HEK293T (cell line): ENCODE results near the gene EDC4.

Experiments
- CTCF ChIA-PET: fragments of 350-600 bp; formaldehyde crosslinking; extraction: SDS; loops from one replicate; lab custom pipeline; 2021; ENCODE audit warnings: antibody characterized with exemption, inconsistent platforms; lab: Yijun Ruan, JAX
- POLR2A ChIA-PET: fragments of 350-600 bp; formaldehyde crosslinking; extraction: SDS; loops from one replicate; lab custom pipeline; 2020; ENCODE audit warnings: antibody characterized with exemption, inconsistent platforms; lab: Yijun Ruan, JAX
- DNase-seq: peaks from one replicate; pipeline ENCODE4 v3.0.0; 2012; ENCODE audit warnings: mixed read lengths; ENCODE audit errors: extremely low spot score
- ARNT ChIP-seq: fragments of 450-650 bp; IDR thresholded peaks from 2 replicates; pipeline ENCODE4 v1.6.1; 2017; ENCODE audit warnings: mild to moderate bottlenecking
- BHLHE40 ChIP-seq: fragments of 450-650 bp; IDR thresholded peaks from 2 replicates; pipeline ENCODE4 v1.6.1; 2016; ENCODE audit warnings: mild to moderate bottlenecking, moderate library complexity, borderline replicate concordance
- CTBP1 ChIP-seq: fragments of 450-650 bp; IDR thresholded peaks from 2 replicates; pipeline ENCODE4 v1.6.1; 2016; ENCODE audit warnings: borderline replicate concordance
- ELF4 ChIP-seq: fragments of 450-650 bp; IDR thresholded peaks from 2 replicates; pipeline ENCODE4 v1.6.1; 2017; ENCODE audit warnings: antibody characterized with exemption
- FOXA1 ChIP-seq: fragments of 450-650 bp; IDR thresholded peaks from 2 replicates; pipeline ENCODE4 v1.6.1; 2016; ENCODE audit warnings: mild to moderate bottlenecking
- FOXK2 ChIP-seq: fragments of 450-650 bp; IDR thresholded peaks from 2 replicates; pipeline ENCODE4 v1.6.1; 2016; ENCODE audit warnings: mild to moderate bottlenecking
- FOXM1 ChIP-seq: fragments of 450-650 bp; IDR thresholded peaks from 2 replicates; pipeline ENCODE4 v1.6.1; 2017; ENCODE audit warnings: mild to moderate bottlenecking, borderline replicate concordance
- HDGF ChIP-seq: fragments of 450-650 bp; IDR thresholded peaks from 2 replicates; pipeline ENCODE4 v1.6.1; 2017; ENCODE audit warnings: antibody characterized with exemption, borderline replicate concordance
- L3MBTL2 ChIP-seq: fragments of 450-650 bp; conservative IDR thresholded peaks from 2 replicates; pipeline ENCODE4 v1.6.1; 2016; ENCODE audit warnings: mild to moderate bottlenecking
- LEF1 ChIP-seq: fragments of 450-650 bp; IDR thresholded peaks from 2 replicates; pipeline ENCODE4 v1.6.1; 2017; ENCODE audit warnings: mild to moderate bottlenecking, borderline replicate concordance
- NFRKB ChIP-seq: fragments of 450-650 bp; IDR thresholded peaks from 2 replicates; pipeline ENCODE4 v1.6.1; 2016; ENCODE audit warnings: mild to moderate bottlenecking, moderate library complexity
- SP1 ChIP-seq: fragments of 450-650 bp; IDR thresholded peaks from 2 replicates; pipeline ENCODE4 v1.6.1; 2017
- SUZ12 ChIP-seq: fragments of 450-650 bp; IDR thresholded peaks from 2 replicates; pipeline ENCODE4 v1.6.1; 2016; ENCODE audit warnings: mild to moderate bottlenecking
- TARDBP ChIP-seq: fragments of 450-650 bp; IDR thresholded peaks from 2 replicates; pipeline ENCODE4 v1.6.1; 2016
- ZNF384 ChIP-seq: fragments of 450-650 bp; IDR thresholded peaks from 2 replicates; pipeline ENCODE4 v1.6.1; 2016
- TF ChIP-seq, protein P1 (sequence below): fragments of 450-650 bp; IDR thresholded peaks from 2 replicates; pipeline ENCODE4 v1.6.1; 2016

The EDC4 gene

GRCh38 chr16:67917140-67917851 lies 44.4 kb downstream of the EDC4 start:
- ChIA-PET CTCF (no interaction called here), POLR2A (no interaction called here)
- no peak for TF ChIP-seq FOXA1
- no peak for DNase-seq

GRCh38 chr16:67917852-67918236 lies 45.0 kb downstream of the EDC4 start:
- ChIA-PET CTCF (no interaction called here), POLR2A (no interaction called here)
- DNase-seq = no peak
- TF ChIP-seq SP1 (no peak), ELF4 (no peak), FOXA1 (no peak), BHLHE40 (no peak), NFRKB (no peak), CTBP1 (no peak), FOXK2 (no peak), ARNT (no peak), HDGF (no peak), ZNF384 (no peak), LEF1 (no peak), L3MBTL2 (no peak), SUZ12 (no peak), FOXM1 (no peak), TARDBP (no peak)
- TF ChIP-seq, protein P1, sequence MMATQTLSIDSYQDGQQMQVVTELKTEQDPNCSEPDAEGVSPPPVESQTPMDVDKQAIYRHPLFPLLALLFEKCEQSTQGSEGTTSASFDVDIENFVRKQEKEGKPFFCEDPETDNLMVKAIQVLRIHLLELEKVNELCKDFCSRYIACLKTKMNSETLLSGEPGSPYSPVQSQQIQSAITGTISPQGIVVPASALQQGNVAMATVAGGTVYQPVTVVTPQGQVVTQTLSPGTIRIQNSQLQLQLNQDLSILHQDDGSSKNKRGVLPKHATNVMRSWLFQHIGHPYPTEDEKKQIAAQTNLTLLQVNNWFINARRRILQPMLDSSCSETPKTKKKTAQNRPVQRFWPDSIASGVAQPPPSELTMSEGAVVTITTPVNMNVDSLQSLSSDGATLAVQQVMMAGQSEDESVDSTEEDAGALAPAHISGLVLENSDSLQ = no peak

- DNase-seq = no peak
- TF ChIP-seq LEF1 = no peak
- no peak for TF ChIP-seq NFRKB
- TF ChIP-seq CTBP1 = no peak
- TF ChIP-seq SUZ12 = no peak
- TF ChIP-seq L3MBTL2 = no peak
- no peak for TF ChIP-seq TARDBP
- no peak for TF ChIP-seq FOXK2
- no peak for TF ChIP-seq ELF4
- CTCF ChIA-PET = interaction anchor here (0.7 to 1.0 kb wide), 2 partner anchors 9 to 36 kb away, joined by 3 to 8 read pairs; no protein-coding TSS in a partner anchor
- POLR2A ChIA-PET = no interaction called here
Observed at GRCh38 chr16:67919622-67920221, 46.9 kb downstream of the EDC4 start.

- CTCF ChIA-PET = no interaction called here
Observed at GRCh38 chr16:67922221-67922620, 49.4 kb downstream of the EDC4 start.

DNA sequence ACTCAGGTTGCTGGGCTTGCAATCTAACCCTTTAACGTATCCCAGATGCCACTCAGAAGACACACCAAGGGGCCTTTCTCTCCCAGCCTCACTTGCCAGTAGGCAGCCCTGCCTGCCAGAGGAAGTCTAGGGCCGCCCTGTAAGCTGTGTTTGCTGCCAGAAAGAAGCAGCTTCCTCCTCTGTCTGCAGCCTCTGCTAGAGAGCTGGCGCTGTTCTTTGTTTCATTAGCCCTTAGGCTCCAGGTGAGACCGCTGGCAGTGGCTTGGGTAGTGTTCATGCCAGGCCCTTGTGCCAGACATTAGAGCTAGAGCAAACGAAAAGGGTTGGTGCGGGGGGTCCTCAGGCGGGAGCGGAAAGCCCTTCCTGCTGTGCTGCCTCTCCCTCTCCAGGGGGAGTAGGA lies 49.9 kb downstream of the EDC4 start:
- TF ChIP-seq SP1 (no peak), ZNF384 (no peak), CTBP1 (no peak), LEF1 (no peak), BHLHE40 (no peak), TARDBP (no peak), L3MBTL2 (no peak), FOXK2 (no peak), SUZ12 (no peak), FOXA1 (no peak), ARNT (no peak), ELF4 (no peak), NFRKB (no peak), FOXM1 (no peak), HDGF (no peak)
- TF ChIP-seq, protein P1 = no peak
- DNase-seq = no peak
- ChIA-PET POLR2A (interaction anchor here (0.6 kb wide), 1 partner anchor 277 kb away, joined by 3 read pairs; no protein-coding TSS in a partner anchor), CTCF (no interaction called here)

More at GRCh38 chr16:67922221-67922620, 49.4 kb downstream of the EDC4 start:
- TF ChIP-seq SP1 = no peak
- no peak for TF ChIP-seq L3MBTL2
- no peak for TF ChIP-seq ZNF384
- TF ChIP-seq ELF4 = no peak
- no peak for TF ChIP-seq CTBP1
- no peak for TF ChIP-seq ARNT
- no peak for TF ChIP-seq FOXK2
- TF ChIP-seq FOXA1 = no peak
- no peak for TF ChIP-seq LEF1
- no peak for TF ChIP-seq NFRKB
- no peak for TF ChIP-seq SUZ12
- no peak for DNase-seq
- POLR2A ChIA-PET = no interaction called here

DNA sequence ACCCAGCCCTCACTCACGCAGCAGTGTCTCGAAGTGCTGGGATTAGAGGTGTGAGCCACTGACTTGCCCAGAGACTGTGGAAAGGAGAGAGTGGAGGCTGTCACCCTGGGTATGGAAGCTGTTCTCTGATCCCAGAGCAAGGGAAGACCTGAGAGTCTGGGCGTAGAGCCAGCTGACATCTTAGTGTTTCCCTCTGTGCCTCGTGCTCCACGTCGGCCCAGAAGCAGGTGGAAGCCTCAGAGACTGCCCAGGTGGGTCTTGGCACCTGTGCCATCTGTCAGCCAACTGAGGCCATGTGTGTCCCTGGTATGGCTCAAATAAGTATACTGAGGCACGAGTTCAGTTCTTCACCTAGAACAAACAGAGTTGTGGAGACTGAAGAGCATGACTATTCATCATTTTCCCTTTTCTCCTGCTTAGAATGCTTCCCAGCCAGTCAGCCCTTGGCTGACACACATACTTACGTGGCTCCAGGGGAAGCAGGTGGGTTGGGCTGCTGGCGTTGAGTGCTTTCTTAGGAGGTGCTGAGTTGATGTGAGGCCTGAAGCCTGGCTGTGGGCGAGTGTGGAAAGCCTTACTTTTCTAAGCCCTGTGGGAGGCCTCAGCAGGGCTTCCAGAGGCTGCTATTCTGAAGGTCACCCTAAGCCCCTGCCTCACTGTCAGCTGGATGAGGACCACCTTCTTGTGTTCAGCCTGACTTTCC lies 50.7 kb downstream of the EDC4 start:
- TF ChIP-seq ELF4 (no peak), HDGF (no peak), SUZ12 (no peak), ZNF384 (no peak), ARNT (no peak), TARDBP (no peak), BHLHE40 (no peak)
- TF ChIP-seq, protein P1 = no peak
- POLR2A ChIA-PET = interaction anchor here (0.6 kb wide), 1 partner anchor 278 kb away, joined by 3 read pairs; no protein-coding TSS in a partner anchor
- no peak for DNase-seq
- CTCF ChIA-PET = no interaction called here
